ENCODE measurements around the gene FGFR3. TPM values are rescaled to one million over a fixed set of nuclear protein-coding genes. Genes with fewer than 3 reads are reported as not detected.

FGFR3 gene
- total RNA-seq (2014; rRNA removed; shearing (Covaris generic)), result 0.13 and 0.97 TPM in 2 replicates
- 0.10 and 0.15 TPM in 2 replicates for polyA plus RNA-seq (2016; fragmentation: Nextera tagmentation; extraction: Ambion mirVana)

DNA sequence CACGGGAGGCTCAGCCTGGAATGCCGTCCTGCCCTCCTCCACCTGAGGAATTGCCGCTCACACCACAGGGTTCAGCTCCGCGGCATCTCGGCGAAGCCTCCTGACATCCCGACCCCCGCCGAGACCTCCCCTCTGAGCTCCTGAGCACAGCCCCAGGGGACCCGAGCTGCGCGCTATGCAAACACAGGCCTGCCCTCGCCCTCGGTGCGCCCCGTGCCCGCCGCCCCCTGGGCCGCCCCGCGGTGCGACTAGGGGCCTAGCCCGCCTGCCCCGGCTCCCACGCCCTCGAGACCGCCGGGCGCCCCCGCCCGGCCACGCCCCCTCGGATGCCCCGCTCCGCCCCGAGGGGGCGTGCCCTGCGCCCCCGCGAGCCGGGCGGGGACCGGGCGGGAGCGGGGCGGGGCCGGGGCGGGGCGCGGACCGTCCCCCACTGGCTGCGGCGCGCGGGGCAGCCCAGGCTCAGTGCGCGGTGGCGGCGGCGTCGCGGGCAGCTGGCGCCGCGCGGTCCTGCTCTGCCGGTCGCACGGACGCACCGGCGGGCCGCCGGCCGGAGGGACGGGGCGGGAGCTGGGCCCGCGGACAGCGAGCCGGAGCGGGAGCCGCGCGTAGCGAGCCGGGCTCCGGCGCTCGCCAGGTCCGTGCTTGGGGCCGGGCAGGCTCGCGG, at the start of gene FGFR3:
TSS of gene FGFR3 (plus strand) at position 462 of the 664 bp plus-strand sequence. CDS start 642 bp downstream, outside the sequence.
- no peaks in the 10 kb centered on the region for H3K9me3 ChIP-seq (ENCODE audit: low read depth)
- no peak within 1 kb of the TSS for H3K9ac ChIP-seq
- in situ Hi-C loops (cut with MboI), result no loop called here
- no peaks in the 10 kb centered on the region for H3K79me2 ChIP-seq (ENCODE audit: insufficient read depth)
- no peak within 1 kb of the TSS for H2AFZ ChIP-seq
- H3K9me2 ChIP-seq (ENCODE audit: insufficient read depth), result no peaks in the 10 kb centered on the region
- no peaks in the 10 kb centered on the region for H3F3A ChIP-seq (ENCODE audit: insufficient read depth)
- TF ChIP-seq EZH2phosphoT487 (IDR thresholded peaks at IDR 0.05; ENCODE audit: insufficient read depth, low read depth), result no peak
- TF ChIP-seq EZH2 (IDR thresholded peaks at IDR 0.05; ENCODE audit: insufficient read depth, poor library complexity, severe bottlenecking), result no peak
- no peaks in the 10 kb centered on the region for H3K36me3 ChIP-seq (ENCODE audit: low read depth)
- WGBS, 2 experiments (ENCODE audit: low coverage in 1 of 2, low lambda C conversion rate in 2 of 2, missing lambda C conversion rate in 2 of 2), result 5 to 6% methylated on average over 54 of the region's 95 CpGs
- H4K20me1 ChIP-seq (ENCODE audit: insufficient read depth), result no peaks in the 10 kb centered on the region
- H3K4me3 ChIP-seq, result peak within 1 kb of the TSS; percentile 67
- H3K4me2 ChIP-seq (ENCODE audit: unreplicated experiment), result no peak within 1 kb of the TSS
- peaks cover 14% of the 10 kb centered on the region for H3K27me3 ChIP-seq (replicated peaks; ENCODE audit: insufficient read depth)
- H3K4me1 ChIP-seq (ENCODE audit: insufficient read depth), result no peaks in the 10 kb centered on the region
- peak; percentile 64 for DNase-seq
- no peak within 1 kb of the TSS for H3K27ac ChIP-seq

GRCh38 chr4:1743551-1743950, 49.5 kb upstream of the FGFR3 start:
- Histone ChIP-seq H3K4me1 (ENCODE audit: insufficient read depth) (no peaks in the 10 kb centered on the region), H3K9me3 (ENCODE audit: low read depth) (no peaks in the 10 kb centered on the region), H3K4me2 (ENCODE audit: unreplicated experiment) (no peak overlapping the region), H4K20me1 (ENCODE audit: insufficient read depth) (no peaks in the 10 kb centered on the region), H3F3A (ENCODE audit: insufficient read depth) (no peaks in the 10 kb centered on the region), H3K36me3 (ENCODE audit: low read depth) (peaks cover 2% of the 10 kb centered on the region), H3K4me3 (no peak overlapping the region), H3K27ac (no peak overlapping the region), H3K9ac (no peak overlapping the region), H3K9me2 (ENCODE audit: insufficient read depth) (no peaks in the 10 kb centered on the region), H2AFZ (no peak overlapping the region), H3K79me2 (ENCODE audit: insufficient read depth) (no peaks in the 10 kb centered on the region), H3K27me3 (replicated peaks; ENCODE audit: insufficient read depth) (no peaks in the 10 kb centered on the region)
- 69 to 72% methylated on average over 12 of the region's 12 CpGs for WGBS, 2 experiments (ENCODE audit: low coverage in 1 of 2, low lambda C conversion rate in 2 of 2, missing lambda C conversion rate in 2 of 2)
- in situ Hi-C loops (cut with MboI), result loop anchor here (5.0 kb wide), 1 partner anchor 69 kb away; no protein-coding TSS in a partner anchor
- no peak for TF ChIP-seq EZH2 (IDR thresholded peaks at IDR 0.05; ENCODE audit: insufficient read depth, poor library complexity, severe bottlenecking)
- TF ChIP-seq EZH2phosphoT487 (IDR thresholded peaks at IDR 0.05; ENCODE audit: insufficient read depth, low read depth), result no peak
- DNase-seq, result no peak

DNA sequence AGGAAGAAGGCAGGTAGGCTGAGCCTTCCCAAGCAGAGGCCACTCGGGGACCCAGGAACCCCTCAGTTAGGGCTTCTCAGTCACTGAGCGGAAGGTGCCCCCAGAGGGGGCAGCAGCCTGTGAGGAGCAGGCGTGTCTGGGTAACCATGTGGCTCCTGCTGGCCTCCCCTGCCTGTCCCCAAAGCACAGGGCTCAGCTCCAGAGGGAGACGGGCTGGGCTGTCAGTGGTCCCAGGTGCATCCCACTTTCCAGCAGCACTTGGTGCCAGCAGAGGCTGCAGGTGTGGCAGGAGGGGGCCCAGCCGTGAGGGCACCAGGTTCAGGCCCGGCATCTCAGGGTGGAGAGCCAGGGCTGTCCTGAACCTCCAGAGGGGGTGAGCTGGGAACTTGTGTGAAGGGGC, 49.1 kb upstream of the FGFR3 start:
- DNase-seq, result no peak
- H3K79me2 ChIP-seq (ENCODE audit: insufficient read depth), result no peaks in the 10 kb centered on the region
- no peaks in the 10 kb centered on the region for H3K4me1 ChIP-seq (ENCODE audit: insufficient read depth)
- WGBS, 2 experiments (ENCODE audit: low coverage in 1 of 2, low lambda C conversion rate in 2 of 2, missing lambda C conversion rate in 2 of 2), result 98 to 100% methylated on average over 6 of the region's 6 CpGs
- no peak overlapping the region for H2AFZ ChIP-seq
- no peaks in the 10 kb centered on the region; the same call in 1 of the 2 replicates for H3K36me3 ChIP-seq (ENCODE audit: low read depth)
- no peak overlapping the region for H3K4me3 ChIP-seq
- H3K4me2 ChIP-seq (ENCODE audit: unreplicated experiment), result no peak overlapping the region
- no peak overlapping the region for H3K27ac ChIP-seq
- no peaks in the 10 kb centered on the region for H3K27me3 ChIP-seq (replicated peaks; ENCODE audit: insufficient read depth)
- TF ChIP-seq EZH2phosphoT487 (IDR thresholded peaks at IDR 0.05; ENCODE audit: insufficient read depth, low read depth), result no peak
- TF ChIP-seq EZH2 (IDR thresholded peaks at IDR 0.05; ENCODE audit: insufficient read depth, poor library complexity, severe bottlenecking), result no peak
- H4K20me1 ChIP-seq (ENCODE audit: insufficient read depth), result no peaks in the 10 kb centered on the region
- H3K9ac ChIP-seq, result no peak overlapping the region
- no peaks in the 10 kb centered on the region for H3K9me2 ChIP-seq (ENCODE audit: insufficient read depth)
- H3K9me3 ChIP-seq (ENCODE audit: low read depth), result no peaks in the 10 kb centered on the region
- H3F3A ChIP-seq (ENCODE audit: insufficient read depth), result no peaks in the 10 kb centered on the region
- in situ Hi-C loops (cut with MboI), result loop anchor here (5.0 kb wide), 1 partner anchor 68 kb away; no protein-coding TSS in a partner anchor

GRCh38 chr4:1744552-1744951, 48.5 kb upstream of the FGFR3 start:
- 91 to 92% methylated on average over 14 of the region's 14 CpGs for WGBS, 2 experiments (ENCODE audit: low coverage in 1 of 2, low lambda C conversion rate in 2 of 2, missing lambda C conversion rate in 2 of 2)
- H3F3A ChIP-seq (ENCODE audit: insufficient read depth), result no peaks in the 10 kb centered on the region

More at GRCh38 chr4:1744552-1744951, 48.5 kb upstream of the FGFR3 start:
- no peak overlapping the region for H3K9ac ChIP-seq
- in situ Hi-C loops (cut with MboI), result loop anchor here (5.0 kb wide), 1 partner anchor 68 kb away; no protein-coding TSS in a partner anchor
- H3K4me3 ChIP-seq, result no peak overlapping the region
- H2AFZ ChIP-seq, result no peak overlapping the region
- no peaks in the 10 kb centered on the region for H3K9me2 ChIP-seq (ENCODE audit: insufficient read depth)
- no peak overlapping the region for H3K4me2 ChIP-seq (ENCODE audit: unreplicated experiment)
- H3K9me3 ChIP-seq (ENCODE audit: low read depth), result no peaks in the 10 kb centered on the region
- H3K27me3 ChIP-seq (replicated peaks; ENCODE audit: insufficient read depth), result no peaks in the 10 kb centered on the region
- H3K27ac ChIP-seq, result no peak overlapping the region
- no peaks in the 10 kb centered on the region for H4K20me1 ChIP-seq (ENCODE audit: insufficient read depth)
- no peaks in the 10 kb centered on the region for H3K36me3 ChIP-seq (ENCODE audit: low read depth)
- no peaks in the 10 kb centered on the region for H3K79me2 ChIP-seq (ENCODE audit: insufficient read depth)
- no peaks in the 10 kb centered on the region for H3K4me1 ChIP-seq (ENCODE audit: insufficient read depth)
- DNase-seq, result no peak
- TF ChIP-seq EZH2phosphoT487 (IDR thresholded peaks at IDR 0.05; ENCODE audit: insufficient read depth, low read depth) (no peak), EZH2 (IDR thresholded peaks at IDR 0.05; ENCODE audit: insufficient read depth, poor library complexity, severe bottlenecking) (no peak)
